HG03342 (cell line): Measurements from ENCODE around the gene CBR3.

Source experiments
- ATAC-seq: cut with Tn5 transposase; IDR thresholded peaks from one replicate; pipeline ENCODE4 v1.9.1; 2021; ENCODE audit warnings: mild to moderate bottlenecking, moderate library complexity; ENCODE audit not compliant: unreplicated experiment

Gene CBR3

DNA sequence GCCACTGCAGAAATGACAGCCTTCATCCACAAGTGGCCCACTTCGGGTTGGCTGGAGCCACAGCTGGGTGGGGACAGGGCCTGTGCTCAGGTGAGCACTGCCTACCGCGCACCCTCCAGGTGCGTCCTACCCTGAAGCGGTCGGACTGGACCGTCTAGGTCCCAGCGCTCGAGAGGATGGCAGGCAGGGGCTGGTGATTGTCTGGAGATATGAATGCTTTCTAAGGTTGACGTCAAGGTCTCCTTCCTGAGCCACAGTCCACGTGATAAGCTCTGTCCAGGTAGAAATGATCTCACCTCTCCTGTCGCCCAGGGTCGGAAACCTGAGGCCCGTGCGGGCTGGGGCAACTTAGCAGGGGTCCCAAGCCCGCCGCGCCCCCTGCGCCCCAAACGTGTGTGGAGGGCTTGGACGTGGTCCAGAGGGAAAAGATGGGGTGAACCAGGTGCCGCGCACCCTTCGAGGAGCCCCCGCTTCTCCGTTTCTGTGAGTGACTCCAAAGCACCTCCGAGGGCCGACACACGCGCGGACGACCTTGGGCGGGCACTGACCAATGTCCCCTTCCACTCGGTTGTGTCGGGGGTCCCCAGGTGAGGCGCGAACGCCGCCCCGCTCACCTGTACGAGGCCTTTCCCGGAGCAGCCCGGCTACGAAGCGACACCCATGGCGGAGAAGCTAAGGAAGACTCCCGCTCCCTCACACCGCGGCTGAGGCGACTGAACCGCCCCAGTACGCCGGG, 20.9 kb downstream of the CBR3 start:
- no peak for ATAC-seq

DNA sequence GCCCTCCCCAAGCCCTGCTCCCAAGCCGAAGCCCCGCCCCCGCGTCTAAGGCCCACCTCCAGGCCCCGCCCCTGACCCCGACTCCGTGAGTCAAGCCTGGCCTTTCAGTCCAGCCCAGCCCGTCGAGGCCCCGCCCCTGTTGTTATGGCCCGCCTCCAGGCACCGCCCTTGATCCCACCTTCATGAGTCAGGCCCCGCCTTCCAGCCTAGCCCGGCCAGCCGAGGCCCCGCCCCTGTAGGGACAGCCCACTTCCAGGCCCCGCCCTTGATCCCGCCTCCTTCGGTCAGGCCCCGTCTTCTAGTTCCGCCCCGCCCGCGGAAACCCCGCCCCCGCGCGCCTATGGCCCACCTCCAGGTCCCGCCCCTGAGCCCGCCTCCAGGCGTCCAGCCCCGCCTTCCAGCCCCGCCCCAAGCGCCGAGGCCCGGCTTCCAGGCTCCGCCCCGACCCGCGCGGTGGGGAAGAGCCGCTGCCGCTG, 21.5 kb downstream of the CBR3 start:
- peak; percentile 85 for ATAC-seq

- ATAC-seq = peak; percentile 29
Measured at GRCh38 chr21:36156815-36157670, 22.2 kb downstream of the CBR3 start, which contains the start of gene DOP1B. DOP1B (plus strand) TSS chr21:36156824; CDS start chr21:36164734, 7,910 bp downstream.

DNA sequence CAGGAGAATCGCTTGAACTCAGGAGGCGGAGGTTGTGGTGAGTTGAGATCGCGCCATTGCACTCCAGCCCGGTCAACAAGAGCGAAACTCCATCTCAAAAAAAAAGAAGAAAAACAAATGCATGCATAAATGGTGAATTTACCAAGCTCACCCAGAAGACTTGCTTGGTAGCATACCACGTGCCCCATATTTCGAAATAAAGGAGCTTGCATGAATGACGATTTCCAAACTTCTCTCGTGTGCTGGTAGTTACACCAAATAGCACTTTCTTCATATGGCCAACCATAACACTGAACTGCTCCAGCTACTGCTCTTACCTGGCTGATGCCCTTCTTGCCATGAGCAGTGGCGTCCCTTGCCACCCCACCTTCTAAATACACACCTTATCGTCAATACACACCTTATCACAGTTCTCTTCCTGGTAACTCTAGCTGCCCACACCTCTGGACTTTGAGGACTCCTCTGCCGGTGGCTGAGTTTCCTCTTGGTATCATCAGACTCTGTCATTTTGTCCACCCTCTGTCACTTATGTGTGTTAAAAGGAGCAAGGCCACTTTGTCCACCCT, 24.6 kb downstream of the CBR3 start:
- no peak for ATAC-seq

- no peak for ATAC-seq
Measured at GRCh38 chr21:36160850-36161178, 25.9 kb downstream of the CBR3 start.

DNA sequence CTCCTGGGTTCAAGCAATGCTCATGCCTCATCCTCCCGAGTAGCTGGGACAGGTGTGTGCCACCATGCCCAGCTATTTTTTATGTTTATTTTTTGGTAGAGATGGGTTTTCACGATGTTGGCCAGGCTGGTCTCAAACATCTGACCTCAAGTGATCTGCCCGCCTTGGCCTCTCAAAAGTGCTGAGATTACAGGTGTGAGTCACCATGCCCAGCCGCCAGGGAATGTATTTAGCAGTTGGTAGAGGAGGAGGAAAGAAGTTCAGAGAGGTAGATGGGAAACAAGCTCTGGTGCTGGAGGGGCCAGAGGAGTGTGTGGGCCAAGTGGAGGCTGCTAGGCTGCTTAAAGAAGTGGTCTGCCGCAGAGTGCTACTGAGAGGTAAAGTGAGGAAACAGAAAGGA, 27.8 kb downstream of the CBR3 start:
- no peak for ATAC-seq

- no peak for ATAC-seq
Measured at GRCh38 chr21:36163750-36164741, 29.2 kb downstream of the CBR3 start.

DNA sequence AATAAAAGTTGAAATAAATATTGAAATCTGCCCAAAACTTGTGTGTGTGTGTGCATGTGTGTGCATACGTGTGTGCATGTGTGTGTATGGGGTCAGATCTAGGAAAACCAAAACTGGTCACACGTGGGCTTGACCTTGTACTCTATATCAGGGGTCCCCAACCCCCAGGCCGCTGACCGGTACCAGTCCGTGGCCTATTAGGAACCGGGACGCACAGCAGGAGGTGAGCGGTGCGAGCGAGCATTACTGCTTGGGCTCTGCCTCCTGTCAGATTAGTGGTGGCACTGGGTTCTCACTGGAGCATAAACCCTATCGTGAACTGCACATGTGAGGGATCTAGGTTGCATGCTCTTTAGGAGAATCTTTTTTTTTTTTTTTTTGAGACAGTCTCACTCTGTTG, 30.5 kb downstream of the CBR3 start:
- ATAC-seq = no peak

DNA sequence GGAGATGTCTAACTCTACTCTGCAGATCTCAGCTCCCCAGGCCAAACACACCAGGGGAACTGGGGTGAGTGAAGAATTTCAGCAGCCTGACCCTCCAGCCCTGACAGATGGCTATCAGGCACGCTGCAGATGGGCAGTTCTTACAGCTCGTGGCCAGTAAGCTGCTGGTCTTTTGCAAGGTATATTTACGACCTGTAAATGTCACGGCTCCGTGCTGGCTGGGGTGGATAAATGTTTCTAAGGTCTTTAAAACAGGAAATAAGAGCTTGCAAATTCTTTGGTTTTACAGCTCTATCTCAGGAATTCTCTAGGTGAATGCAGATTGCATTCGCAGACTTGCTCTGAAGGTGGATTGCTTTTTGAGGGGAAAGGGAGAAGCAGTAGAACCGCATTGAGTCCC, 31.8 kb downstream of the CBR3 start:
- ATAC-seq = no peak

DNA sequence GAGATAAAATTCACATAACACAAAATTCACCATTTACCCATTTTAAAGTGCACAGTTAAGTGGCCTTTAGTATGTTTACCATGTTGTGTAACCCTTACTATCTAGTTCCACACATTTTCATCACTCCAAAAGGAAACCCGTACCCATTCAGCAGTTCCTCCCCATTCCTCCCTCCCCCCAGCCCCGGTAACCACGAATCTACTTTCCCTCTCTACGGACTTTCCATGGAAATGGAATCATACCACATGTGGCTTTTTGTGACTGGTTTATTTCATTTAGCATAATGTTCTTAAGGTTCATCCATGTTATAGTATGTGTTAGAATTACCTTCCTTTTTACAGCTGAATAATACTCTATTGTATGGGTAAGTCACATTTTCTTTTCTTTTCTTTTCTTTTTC, 32.7 kb downstream of the CBR3 start:
- no peak for ATAC-seq

DNA sequence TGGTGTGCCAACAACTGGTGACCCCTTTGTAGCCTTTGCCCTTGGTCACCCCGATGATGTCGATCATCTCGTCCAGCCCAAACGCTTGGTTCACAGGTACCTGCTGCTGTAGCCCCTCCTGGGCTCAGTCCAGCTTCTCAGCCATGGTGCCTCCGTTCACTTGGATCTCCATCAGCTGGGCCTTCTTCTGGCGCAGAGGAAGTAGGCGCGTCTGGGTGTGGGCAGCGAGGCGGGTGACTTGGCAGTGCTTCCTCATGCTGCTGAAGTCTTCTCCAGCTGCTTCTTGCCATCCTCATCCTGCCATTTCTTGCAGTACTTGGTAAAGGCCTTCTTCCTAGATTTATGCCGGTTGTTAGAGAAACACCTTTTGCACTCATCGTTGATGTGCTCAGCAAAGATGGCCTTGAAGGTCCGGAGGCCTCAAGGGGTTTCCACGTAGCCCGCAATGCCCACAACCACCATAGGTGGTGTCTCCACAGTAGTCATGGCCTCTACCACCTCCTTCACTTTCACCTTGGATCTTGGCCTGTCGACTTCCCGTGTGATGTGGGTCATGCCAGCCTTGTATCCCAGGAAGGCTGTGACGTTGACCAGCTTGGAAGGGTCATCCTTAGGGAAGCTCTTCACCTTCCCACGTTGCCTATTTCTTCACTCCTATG, 34.7 kb downstream of the CBR3 start:
- no peak for ATAC-seq

DNA sequence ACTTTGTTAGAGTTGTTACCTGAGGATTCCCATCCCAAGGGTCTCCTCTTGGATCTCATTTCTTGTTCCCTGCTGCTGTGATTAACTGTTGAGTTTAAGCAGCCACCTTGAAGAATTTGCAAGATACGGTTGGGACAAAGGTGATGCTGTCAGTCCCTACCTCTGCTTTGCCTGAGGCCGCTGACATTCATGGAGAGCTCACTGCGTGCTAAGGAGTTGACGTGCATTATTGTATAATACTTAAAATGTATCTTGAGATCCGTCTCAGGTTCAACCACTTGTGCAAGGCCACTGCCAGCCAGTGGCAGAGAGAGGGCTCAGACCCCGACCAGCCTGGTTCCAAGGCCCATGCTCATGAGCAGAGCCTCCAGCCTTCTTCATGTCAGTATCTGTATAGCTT, 35.9 kb downstream of the CBR3 start:
- ATAC-seq = no peak

DNA sequence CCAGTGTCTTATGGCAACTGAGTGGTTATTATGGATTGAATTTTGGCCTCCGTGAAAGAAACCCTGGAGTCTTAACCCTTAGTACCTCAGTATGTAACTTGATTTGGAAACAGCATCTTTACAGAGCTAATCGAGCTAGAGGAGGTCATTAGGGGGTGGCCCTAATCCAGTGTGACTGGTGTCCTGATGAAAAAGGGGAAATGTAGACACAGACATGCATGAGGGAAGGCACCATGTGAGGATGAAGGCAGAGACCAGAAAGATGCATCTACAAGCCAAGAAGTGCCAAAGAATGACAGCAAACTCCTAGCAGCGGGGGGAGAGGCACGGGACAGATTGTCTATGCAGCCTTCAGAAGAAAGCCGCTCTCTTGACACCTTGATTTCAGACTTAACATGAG, 36.5 kb downstream of the CBR3 start:
- no peak for ATAC-seq

GRCh38 chr21:36171741-36172331, 37.0 kb downstream of the CBR3 start:
- ATAC-seq = no peak

GRCh38 chr21:36174780-36175179, 39.9 kb downstream of the CBR3 start:
- no peak for ATAC-seq

GRCh38 chr21:36175771-36176565, 41.1 kb downstream of the CBR3 start:
- no peak for ATAC-seq

DNA sequence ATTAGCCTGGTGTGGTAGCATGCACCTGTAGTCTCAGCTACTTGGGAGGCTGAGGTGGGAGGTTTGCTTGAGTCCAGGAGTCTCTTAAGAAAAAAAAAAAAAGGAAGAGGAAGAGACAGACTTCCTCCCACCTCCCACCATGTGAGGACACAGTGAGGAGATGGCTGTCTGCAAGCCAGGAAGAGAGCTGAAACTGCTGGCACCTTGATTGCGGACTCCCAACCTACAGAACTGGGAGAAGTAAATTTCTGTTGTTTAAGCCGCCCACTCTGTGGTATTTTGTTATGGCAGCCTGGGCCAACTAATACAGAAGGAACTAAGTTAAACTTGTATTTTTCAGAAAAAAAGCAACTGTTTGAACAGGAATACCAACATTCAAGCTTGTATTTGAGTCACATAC, 43.5 kb downstream of the CBR3 start:
- ATAC-seq = no peak

GRCh38 chr21:36179145-36179544, 44.3 kb downstream of the CBR3 start:
- ATAC-seq = no peak

GRCh38 chr21:36180963-36181362, 46.1 kb downstream of the CBR3 start:
- ATAC-seq = no peak
